Skeletal muscle tissue (tissue), 4 donors: ENCODE measurements around the gene DDO. TPM values are rescaled to one million over a fixed set of nuclear protein-coding genes. Genes with fewer than 3 reads are reported as not detected.

Source experiments
- H3K27ac ChIP-seq: one replicate; pipeline ENCODE4 v1.7.0; 2013; ENCODE audit warnings: mild to moderate bottlenecking, low read depth, low read length, inconsistent platforms
- H3K27me3 ChIP-seq, 3 donors: one replicate each; pipeline ENCODE4 v1.7.0; 2013; ENCODE audit warnings: low read length in 3 of 3; ENCODE audit not compliant: control insufficient read depth in 3 of 3, insufficient read depth in 3 of 3
- H3K36me3 ChIP-seq, 3 donors: one replicate each; pipeline ENCODE4 v1.7.0; 2013; ENCODE audit warnings: low read length in 3 of 3; ENCODE audit not compliant: control insufficient read depth in 3 of 3, insufficient read depth in 3 of 3
- H3K4me1 ChIP-seq, 3 donors: one replicate each; pipeline ENCODE4 v1.7.0; 2013; ENCODE audit warnings: low read length in 3 of 3, mild to moderate bottlenecking in 3 of 3; ENCODE audit not compliant: control insufficient read depth in 3 of 3, insufficient read depth in 3 of 3
- H3K4me3 ChIP-seq, 3 donors: one replicate each; pipeline ENCODE4 v1.7.0; 2013; ENCODE audit warnings: low read length in 3 of 3
- H3K9ac ChIP-seq, 3 donors: one replicate each; pipeline ENCODE4 v1.7.0; 2013; ENCODE audit warnings: low read length in 3 of 3, mild to moderate bottlenecking in 3 of 3, moderate library complexity in 2 of 3, low read depth in 1 of 3
- H3K9me3 ChIP-seq, 3 donors: one replicate each; pipeline ENCODE4 v1.7.0; 2013; ENCODE audit warnings: low read length in 3 of 3; ENCODE audit not compliant: control insufficient read depth in 3 of 3
- total RNA-seq: library from RNA; depleted of rRNA; stranded (reverse); fragments of >200 nt; gene quantifications from one replicate; pipeline ENCODE4 v1.2.3, GENCODE V29; 2014
- donor health status: Osteomylitis.

The DDO gene
- total RNA-seq, 1 donor from 2014 or later, result 4.7 TPM

- no peaks in the 10 kb centered on the region for H3K9me3 ChIP-seq
These were observed 54.7 kb downstream of the DDO start for GRCh38 chr6:110360676-110361075.

DNA sequence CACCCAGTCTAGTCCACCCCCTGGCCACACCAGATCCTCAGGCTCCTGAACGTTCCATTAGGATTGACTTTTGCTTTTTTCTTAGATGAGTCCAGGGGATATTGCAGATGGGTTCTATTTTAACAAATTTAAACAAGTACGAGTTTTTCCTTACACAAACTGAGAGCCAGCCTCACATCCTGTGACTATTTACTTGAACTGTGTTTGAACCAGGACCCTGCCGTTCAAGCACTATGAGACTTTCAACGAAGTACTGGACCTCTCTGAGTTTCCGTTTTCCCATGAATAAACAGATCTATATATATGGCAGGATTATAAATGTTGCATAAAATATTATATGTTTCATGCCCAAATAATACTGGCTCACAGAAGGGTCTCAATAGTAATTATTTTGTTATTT is 55.8 kb downstream of the DDO start:
- no peak overlapping the region for H3K4me3 ChIP-seq
- H3K9me3 ChIP-seq, result no peaks in the 10 kb centered on the region
- no peaks in the 10 kb centered on the region for H3K36me3 ChIP-seq
- H3K4me1 ChIP-seq, result peaks cover 0 to 6% (median 3%) of the 10 kb centered on the region in 3 donors
- H3K27ac ChIP-seq, result no peak overlapping the region
- no peak overlapping the region for H3K9ac ChIP-seq
- H3K27me3 ChIP-seq, result peaks cover 13 to 30% (median 13%) of the 10 kb centered on the region in 3 donors

More at GRCh38 chr6:110360676-110361075, 54.7 kb downstream of the DDO start:
- Histone ChIP-seq H3K27ac (no peak overlapping the region), H3K27me3 (peaks cover 13 to 30% (median 14%) of the 10 kb centered on the region in 3 donors), H3K9ac (no peak overlapping the region), H3K4me3 (no peak overlapping the region), H3K36me3 (no peaks in the 10 kb centered on the region), H3K4me1 (peaks cover 0 to 6% (median 3%) of the 10 kb centered on the region in 3 donors)

DNA sequence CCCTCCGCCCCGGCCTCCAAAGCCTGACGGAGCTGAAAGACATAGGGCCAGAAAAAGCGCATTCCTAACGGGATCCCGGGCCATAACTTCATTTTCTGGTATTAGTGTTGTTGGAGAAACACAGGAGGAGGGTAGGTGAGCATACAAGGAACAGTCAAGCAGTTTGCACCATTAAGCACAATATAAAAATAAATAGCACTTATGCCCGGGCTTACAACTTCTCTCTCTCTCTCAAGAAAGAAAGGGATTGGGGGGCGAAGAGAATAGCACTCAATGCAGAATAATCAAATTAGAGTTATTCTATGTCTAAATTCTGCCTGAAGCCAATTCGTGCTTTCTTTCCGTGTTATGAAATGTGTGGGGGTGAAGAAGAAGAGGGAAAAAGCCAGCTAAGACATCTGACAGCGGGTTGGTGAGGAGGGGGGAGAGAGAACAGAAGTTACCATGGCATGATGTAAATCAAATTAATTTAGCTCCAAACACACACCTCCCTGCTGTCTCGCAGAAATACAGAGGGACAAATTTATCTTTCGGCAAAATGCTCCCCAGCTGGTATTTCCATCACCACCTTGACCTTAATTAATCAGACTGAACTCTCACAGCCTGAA is 56.7 kb downstream of the DDO start:
- Histone ChIP-seq H3K4me1 (peaks cover 0 to 6% (median 3%) of the 10 kb centered on the region in 3 donors), H3K36me3 (no peaks in the 10 kb centered on the region), H3K27ac (no peak overlapping the region), H3K27me3 (peaks cover 8 to 30% (median 13%) of the 10 kb centered on the region in 3 donors), H3K9me3 (no peaks in the 10 kb centered on the region), H3K9ac (peak overlapping the region in 1 of 3 donors; percentile 73), H3K4me3 (peak overlapping the region; percentile 0 to 66 (median 47))

GRCh38 chr6:110357664-110358552 is 57.5 kb downstream of the DDO start, which contains the start of gene METTL24:
Gene METTL24, minus strand, starts transcription at chr6:110358349. Its CDS starts 77 bp downstream, at chr6:110358272.
- Histone ChIP-seq H3K9me3 (no peaks in the 10 kb centered on the region), H3K4me1 (peaks cover 0 to 6% (median 3%) of the 10 kb centered on the region in 3 donors), H3K36me3 (no peaks in the 10 kb centered on the region), H3K27me3 (peaks cover 8 to 30% (median 13%) of the 10 kb centered on the region in 3 donors), H3K27ac (no peak within 1 kb of the TSS), H3K9ac (peak within 1 kb of the TSS in 1 of 3 donors; percentile 73), H3K4me3 (peak within 1 kb of the TSS; percentile 44 to 66 (median 59))

GRCh38 chr6:110357298-110357663 is 58.1 kb downstream of the DDO start:
- peak overlapping the region in 1 of 3 donors; percentile 66 for H3K9ac ChIP-seq
- H3K9me3 ChIP-seq, result no peaks in the 10 kb centered on the region
- H3K36me3 ChIP-seq, result no peaks in the 10 kb centered on the region
- H3K27me3 ChIP-seq, result peaks cover 5 to 30% (median 13%) of the 10 kb centered on the region in 3 donors
- H3K4me1 ChIP-seq, result peaks cover 0 to 6% (median 3%) of the 10 kb centered on the region in 3 donors
- H3K4me3 ChIP-seq, result peak overlapping the region; percentile 44 to 59 (median 56)
- no peak overlapping the region for H3K27ac ChIP-seq

GRCh38 chr6:110356778-110357177 is 58.6 kb downstream of the DDO start:
- Histone ChIP-seq H3K36me3 (no peaks in the 10 kb centered on the region), H3K27me3 (peaks cover 5 to 33% (median 13%) of the 10 kb centered on the region in 3 donors), H3K27ac (no peak overlapping the region), H3K4me3 (no peak overlapping the region), H3K9ac (no peak overlapping the region), H3K9me3 (no peaks in the 10 kb centered on the region), H3K4me1 (peaks cover 0 to 6% (median 3%) of the 10 kb centered on the region in 3 donors)

DNA sequence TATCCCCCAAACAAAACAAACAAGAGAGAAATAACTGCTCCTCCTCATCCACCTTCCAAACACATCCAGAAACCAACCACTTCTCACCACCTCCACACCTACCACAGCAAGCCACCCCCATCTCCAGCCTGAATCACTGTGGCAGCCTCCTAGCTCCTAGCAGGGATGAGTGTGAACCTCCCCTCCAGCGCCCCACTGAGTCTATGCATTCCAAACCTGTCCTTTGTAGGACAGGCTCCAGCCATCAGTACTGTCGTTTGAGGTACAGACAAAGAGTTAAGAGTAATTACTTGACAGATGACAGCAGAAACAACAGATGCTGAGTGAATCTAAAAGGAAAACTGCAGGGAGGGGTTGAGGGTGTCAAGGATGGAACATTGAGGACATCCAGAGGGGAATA is 59.6 kb downstream of the DDO start:
- H3K4me1 ChIP-seq, result peaks cover 0 to 6% (median 3%) of the 10 kb centered on the region in 3 donors
- no peak overlapping the region for H3K4me3 ChIP-seq
- H3K9ac ChIP-seq, result no peak overlapping the region
- H3K27me3 ChIP-seq, result peaks cover 5 to 33% (median 11%) of the 10 kb centered on the region in 3 donors
- H3K9me3 ChIP-seq, result no peaks in the 10 kb centered on the region
- no peaks in the 10 kb centered on the region for H3K36me3 ChIP-seq
- H3K27ac ChIP-seq, result no peak overlapping the region

- H3K4me3 ChIP-seq, result no peak overlapping the region
- no peak overlapping the region for H3K9ac ChIP-seq
- H3K9me3 ChIP-seq, result no peaks in the 10 kb centered on the region
- H3K4me1 ChIP-seq, result peaks cover 0 to 6% (median 3%) of the 10 kb centered on the region in 3 donors
- no peak overlapping the region for H3K27ac ChIP-seq
- peaks cover 5 to 31% (median 10%) of the 10 kb centered on the region in 3 donors for H3K27me3 ChIP-seq
- H3K36me3 ChIP-seq, result no peaks in the 10 kb centered on the region
These were observed 60.4 kb downstream of the DDO start for GRCh38 chr6:110355022-110355421.

GRCh38 chr6:110354153-110354552 is 61.2 kb downstream of the DDO start:
- H3K36me3 ChIP-seq, result no peaks in the 10 kb centered on the region
- no peaks in the 10 kb centered on the region for H3K9me3 ChIP-seq
- H3K27ac ChIP-seq, result no peak overlapping the region
- H3K9ac ChIP-seq, result no peak overlapping the region
- peaks cover 0 to 6% (median 3%) of the 10 kb centered on the region in 3 donors for H3K4me1 ChIP-seq
- peaks cover 5 to 25% (median 10%) of the 10 kb centered on the region in 3 donors for H3K27me3 ChIP-seq
- H3K4me3 ChIP-seq, result no peak overlapping the region
